SU-DHL-6 (cell line): ENCODE measurements around the gene ARMC8.

Experiments used
- CTCF ChIP-seq: fragments of 200-600 bp; sonication (generic); IDR thresholded peaks from one replicate; pipeline ENCODE4 v1.5.1; 2017; ENCODE audit warnings: antibody characterized with exemption, mild to moderate bottlenecking, low read length, moderate library complexity; ENCODE audit not compliant: insufficient read depth, poor library complexity, severe bottlenecking
- EZH2phosphoT487 ChIP-seq: fragments of 200-600 bp; sonication (generic), shearing (Covaris generic); conservative IDR thresholded peaks from 2 replicates; pipeline ENCODE4 v1.6.1; 2018; ENCODE audit warnings: mild to moderate bottlenecking, antibody characterized with exemption, low read length, moderate library complexity, mixed read lengths

GRCh38 chr3:138197058-138197457 lies 10.0 kb downstream of the ARMC8 start:
- TF ChIP-seq CTCF (no peak), EZH2phosphoT487 (no peak)
